Liver (tissue), 3 donors: ENCODE measurements around the gene TMEFF1.

ENCODE experiments used
- CTCF ChIP-seq: fragments of 150-350 bp; IDR thresholded peaks from 2 replicates; pipeline ENCODE4 v1.5.1; 2017; ENCODE audit warnings: improper control_type of control experiment, low read depth, low read length; ENCODE audit not compliant: missing input control
- FOXA1 ChIP-seq: IDR thresholded peaks from 2 replicates; pipeline ENCODE4 v1.6.1; 2016; ENCODE audit warnings: antibody characterized with exemption
- HNF4A ChIP-seq, 2 donors: conservative IDR thresholded peaks; 2 replicates each; pipeline ENCODE4 v1.6.1; 2016; ENCODE audit warnings: antibody characterized with exemption in 2 of 2, mild to moderate bottlenecking in 2 of 2
- HNF4G ChIP-seq: IDR thresholded peaks from 2 replicates; pipeline ENCODE4 v1.6.1; 2016; ENCODE audit warnings: antibody characterized with exemption
- JUND ChIP-seq, 2 donors: IDR thresholded peaks; 2 replicates each; pipeline ENCODE4 v1.6.1; 2016; ENCODE audit warnings: antibody characterized with exemption in 2 of 2
- MAX ChIP-seq: IDR thresholded peaks from 2 replicates; pipeline ENCODE4 v1.6.1; 2016; ENCODE audit warnings: antibody characterized with exemption
- RAD21 ChIP-seq, 2 donors: IDR thresholded peaks; 2 replicates each; pipeline ENCODE4 v1.6.1; 2016; ENCODE audit warnings: antibody characterized with exemption in 2 of 2, mild to moderate bottlenecking in 2 of 2
- TAF1 ChIP-seq: conservative IDR thresholded peaks from 2 replicates; pipeline ENCODE4 v1.6.1; 2016; ENCODE audit warnings: antibody characterized with exemption, mild to moderate bottlenecking
- donor health status: healthy.
- donor health status: healthy.

GRCh38 chr9:100549048-100549447 is 76.1 kb downstream of the TMEFF1 start:
- TF ChIP-seq MAX (no peak), CTCF (no peak), HNF4G (no peak), RAD21 (IDR thresholded peaks at IDR 0.05) (no peak), TAF1 (no peak), JUND (IDR thresholded peaks at IDR 0.05) (no peak), FOXA1 (no peak), HNF4A (conservative IDR thresholded peaks at IDR 0.05) (no peak)
